22Rv1 (cell line): ENCODE data around the gene MYO9B.
A peak's percentile ranks its signal among the peaks of the same experiment; 100 is the strongest.

Experiments used
- H3K27ac ChIP-seq: fragments of 450-650 bp; 2 replicates; pipeline ENCODE4 v1.5.1; 2017
- CTCF ChIP-seq: fragments of 450-650 bp; IDR thresholded peaks from 2 replicates; pipeline ENCODE4 v1.5.1; 2017; ENCODE audit warnings: mild to moderate bottlenecking
- ZFX ChIP-seq: fragments of 450-650 bp; IDR thresholded peaks from 2 replicates; pipeline ENCODE4 v1.6.1; 2017; ENCODE audit warnings: antibody characterized with exemption, borderline replicate concordance

Gene MYO9B

GRCh38 chr19:17260842-17261325 lies 185.3 kb downstream of the MYO9B start:
- peak overlapping the region; percentile 32; the same call in 1 of the 2 replicates for H3K27ac ChIP-seq
- TF ChIP-seq CTCF (peak; percentile 97), ZFX (no peak)

DNA sequence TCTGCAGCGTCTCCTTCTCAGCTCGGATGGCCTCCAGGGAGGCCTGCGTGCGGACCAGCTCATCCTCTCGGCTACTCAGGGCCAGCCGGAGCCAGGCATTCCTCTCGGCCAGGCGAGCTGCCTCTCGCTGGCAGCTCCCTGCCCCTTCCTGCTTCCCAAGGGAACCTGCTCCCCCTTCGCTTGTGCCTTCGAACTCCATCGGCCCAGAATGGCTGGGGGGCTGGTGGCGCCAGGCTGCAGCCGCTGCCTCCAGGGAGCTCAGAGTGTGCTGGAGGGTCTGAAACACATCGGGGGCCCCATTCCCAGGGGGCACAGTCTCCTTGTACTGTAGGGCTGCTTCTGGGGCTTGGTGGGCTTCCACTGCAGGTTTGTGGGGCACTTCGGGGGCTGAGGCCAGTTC lies 187.0 kb downstream of the MYO9B start:
- H3K27ac ChIP-seq: no peak overlapping the region
- TF ChIP-seq ZFX: no peak
- no peak for TF ChIP-seq CTCF
